HG02970 (cell line): ENCODE results near the gene TRRAP.

ENCODE experiments used
- ATAC-seq: cut with Tn5 transposase; IDR thresholded peaks from one replicate; pipeline ENCODE4 v1.9.1; 2021; ENCODE audit warnings: mild to moderate bottlenecking, moderate library complexity, moderate number of reproducible peaks; ENCODE audit not compliant: unreplicated experiment, low FRiP score

The TRRAP gene

GRCh38 chr7:99021941-99022560 is 143.7 kb downstream of the TRRAP start:
- ATAC-seq = no peak

- ATAC-seq = no peak
Observed at GRCh38 chr7:99024066-99024465, 145.7 kb downstream of the TRRAP start.

GRCh38 chr7:99027241-99027640 is 148.9 kb downstream of the TRRAP start:
- ATAC-seq = no peak

GRCh38 chr7:99027841-99028240 is 149.5 kb downstream of the TRRAP start:
- no peak for ATAC-seq

- no peak for ATAC-seq
Observed at GRCh38 chr7:99028261-99028973, 150.1 kb downstream of the TRRAP start.

- no peak for ATAC-seq
Observed at GRCh38 chr7:99029466-99030435, 151.4 kb downstream of the TRRAP start.

GRCh38 chr7:99030457-99030856 is 152.1 kb downstream of the TRRAP start:
- no peak for ATAC-seq

GRCh38 chr7:99030951-99031350 is 152.6 kb downstream of the TRRAP start:
- ATAC-seq = no peak

GRCh38 chr7:99031496-99031895 is 153.2 kb downstream of the TRRAP start:
- no peak for ATAC-seq

GRCh38 chr7:99032928-99033327 is 154.6 kb downstream of the TRRAP start:
- no peak for ATAC-seq

GRCh38 chr7:99033765-99034164 is 155.4 kb downstream of the TRRAP start:
- no peak for ATAC-seq

GRCh38 chr7:99034932-99035722 is 156.8 kb downstream of the TRRAP start:
- ATAC-seq = no peak

- ATAC-seq = no peak
Observed at GRCh38 chr7:99035723-99036545, 157.6 kb downstream of the TRRAP start.

GRCh38 chr7:99036546-99037111 is 158.3 kb downstream of the TRRAP start:
- ATAC-seq = no peak

GRCh38 chr7:99037327-99037940 is 159.1 kb downstream of the TRRAP start:
- ATAC-seq = no peak

GRCh38 chr7:99038086-99038855 is 159.9 kb downstream of the TRRAP start:
- no peak for ATAC-seq

GRCh38 chr7:99039384-99039891 is 161.1 kb downstream of the TRRAP start:
- ATAC-seq = no peak
